ENCODE results near the gene LOXHD1. TPM values are rescaled to one million over a fixed set of nuclear protein-coding genes. Genes with fewer than 3 reads are reported as not detected.

LOXHD1 gene
- total RNA-seq, 6 donors from 2014 or later: 0.30 to 7.3 (median 1.00) TPM

DNA sequence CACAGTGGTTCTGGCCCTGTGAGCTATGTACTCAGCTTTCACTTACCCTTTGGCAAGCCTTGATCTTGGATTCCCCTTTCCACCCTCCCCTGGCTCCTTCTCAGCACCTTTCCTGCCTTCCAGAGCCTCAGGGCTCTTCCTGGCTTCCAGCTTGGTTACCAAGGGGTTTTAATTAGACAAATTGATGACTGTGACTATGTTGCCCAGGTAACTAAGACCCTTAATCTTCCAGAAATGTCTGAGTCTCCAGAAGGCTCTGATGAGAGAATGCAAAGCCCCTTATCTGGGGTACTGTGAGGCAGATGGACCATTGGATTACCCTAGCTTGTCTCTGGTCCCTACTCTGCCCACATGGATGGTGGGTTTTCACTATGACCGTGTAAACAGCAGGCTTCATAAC, 174.2 kb downstream of the LOXHD1 start:
- no peak for TF ChIP-seq POLR2A (IDR thresholded peaks at IDR 0.05)
- no peak for TF ChIP-seq POLR2AphosphoS5 (IDR thresholded peaks at IDR 0.05)
- TF ChIP-seq, protein P1, sequence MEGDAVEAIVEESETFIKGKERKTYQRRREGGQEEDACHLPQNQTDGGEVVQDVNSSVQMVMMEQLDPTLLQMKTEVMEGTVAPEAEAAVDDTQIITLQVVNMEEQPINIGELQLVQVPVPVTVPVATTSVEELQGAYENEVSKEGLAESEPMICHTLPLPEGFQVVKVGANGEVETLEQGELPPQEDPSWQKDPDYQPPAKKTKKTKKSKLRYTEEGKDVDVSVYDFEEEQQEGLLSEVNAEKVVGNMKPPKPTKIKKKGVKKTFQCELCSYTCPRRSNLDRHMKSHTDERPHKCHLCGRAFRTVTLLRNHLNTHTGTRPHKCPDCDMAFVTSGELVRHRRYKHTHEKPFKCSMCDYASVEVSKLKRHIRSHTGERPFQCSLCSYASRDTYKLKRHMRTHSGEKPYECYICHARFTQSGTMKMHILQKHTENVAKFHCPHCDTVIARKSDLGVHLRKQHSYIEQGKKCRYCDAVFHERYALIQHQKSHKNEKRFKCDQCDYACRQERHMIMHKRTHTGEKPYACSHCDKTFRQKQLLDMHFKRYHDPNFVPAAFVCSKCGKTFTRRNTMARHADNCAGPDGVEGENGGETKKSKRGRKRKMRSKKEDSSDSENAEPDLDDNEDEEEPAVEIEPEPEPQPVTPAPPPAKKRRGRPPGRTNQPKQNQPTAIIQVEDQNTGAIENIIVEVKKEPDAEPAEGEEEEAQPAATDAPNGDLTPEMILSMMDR (IDR thresholded peaks at IDR 0.05): no peak
- TF ChIP-seq EP300 (IDR thresholded peaks at IDR 0.05): no peak
- ATAC-seq (ENCODE audit: low FRiP score in 2 of 2) (no peak), DNase-seq (no peak)
- Histone ChIP-seq H3K9me3 (peaks cover 0 to 10% (median 5%) of the 10 kb centered on the region in 4 donors), H3K4me3 (no peak overlapping the region), H3K27ac (no peak overlapping the region), H3K4me1 (no peaks in the 10 kb centered on the region), H3K36me3 (no peaks in the 10 kb centered on the region), H3K27me3 (no peaks in the 10 kb centered on the region)
- WGBS, 2 donors: 100% methylated on average over 1 of the region's 1 CpG

DNA sequence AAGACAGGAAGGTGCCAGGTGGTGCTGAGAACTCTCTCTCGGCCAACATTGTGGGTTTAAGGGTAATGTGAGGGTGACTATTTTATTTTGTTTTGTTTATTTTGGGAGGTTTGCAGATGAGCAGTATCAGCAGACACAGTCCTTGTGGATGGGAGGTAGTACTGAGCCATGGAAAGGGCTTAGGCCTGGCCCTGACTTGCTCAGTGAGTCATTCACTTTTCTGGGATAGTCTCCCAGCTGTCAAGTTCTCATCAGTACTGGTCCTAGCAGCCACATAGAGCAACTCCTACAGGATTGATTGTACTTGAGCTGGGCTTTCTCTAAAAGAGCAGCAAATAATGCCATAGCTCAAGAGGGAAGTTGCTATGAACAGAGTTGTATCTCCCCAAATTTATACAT, 175.2 kb downstream of the LOXHD1 start:
- no peak for TF ChIP-seq EP300 (IDR thresholded peaks at IDR 0.05)
- TF ChIP-seq POLR2A (IDR thresholded peaks at IDR 0.05): no peak
- TF ChIP-seq, protein P1 (IDR thresholded peaks at IDR 0.05): no peak
- TF ChIP-seq POLR2AphosphoS5 (IDR thresholded peaks at IDR 0.05): no peak
- no peak overlapping the region for H3K27ac ChIP-seq
- H3K4me1 ChIP-seq: no peaks in the 10 kb centered on the region
- 71 to 84% methylated on average over 1 of the region's 1 CpG for WGBS, 2 donors
- no peak overlapping the region for H3K4me3 ChIP-seq
- peaks cover 0 to 10% (median 5%) of the 10 kb centered on the region in 4 donors for H3K9me3 ChIP-seq
- H3K36me3 ChIP-seq: no peaks in the 10 kb centered on the region
- DNase-seq: no peak
- H3K27me3 ChIP-seq: no peaks in the 10 kb centered on the region
- ATAC-seq (ENCODE audit: low FRiP score in 2 of 2): no peak

DNA sequence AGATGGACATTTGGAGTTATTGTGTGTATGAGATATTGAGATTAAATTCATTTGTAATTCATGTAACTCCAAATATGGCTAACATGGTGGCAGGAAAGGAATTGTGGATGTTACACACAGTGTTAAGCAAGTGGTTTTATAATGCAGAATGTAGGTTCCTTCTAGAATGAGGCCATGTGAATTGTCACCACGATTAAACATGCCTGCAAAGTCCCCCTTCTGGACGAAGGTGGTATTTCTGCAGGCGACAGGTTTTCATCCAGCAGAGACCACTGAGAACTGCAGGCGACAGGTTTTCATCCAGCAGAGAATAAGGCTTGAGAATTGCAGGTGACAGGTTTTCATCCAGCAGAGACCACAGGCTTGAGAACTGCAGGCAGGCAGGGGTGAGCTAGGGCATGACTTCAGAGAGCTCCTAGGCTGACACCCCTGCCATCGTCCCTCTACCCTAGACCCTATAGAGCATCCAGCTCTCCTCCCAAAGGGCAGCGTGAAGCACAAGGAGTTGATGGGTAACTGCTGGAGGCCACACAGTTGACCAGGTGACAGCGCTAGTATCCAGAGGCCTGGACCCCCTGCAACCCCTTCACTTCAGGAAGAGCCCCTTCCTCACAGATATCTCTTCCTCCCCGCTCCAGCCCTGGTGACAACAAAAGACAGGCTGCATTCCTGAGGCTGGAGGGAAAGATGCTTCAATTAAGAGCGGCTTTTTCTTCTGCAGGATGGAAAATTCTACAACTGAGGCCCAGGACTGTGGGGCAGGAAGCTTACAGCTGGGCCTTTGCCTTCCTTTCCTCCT, 175.8 kb downstream of the LOXHD1 start:
- peak in 1 of 2 donors; percentile 38 for ATAC-seq (ENCODE audit: low FRiP score in 2 of 2)
- WGBS, 2 donors: 39 to 55% methylated on average over 6 to 9 of the region's 9 CpGs
- Histone ChIP-seq H3K4me1 (no peaks in the 10 kb centered on the region), H3K4me3 (no peak overlapping the region), H3K27me3 (no peaks in the 10 kb centered on the region), H3K36me3 (no peaks in the 10 kb centered on the region), H3K27ac (no peak overlapping the region), H3K9me3 (peaks cover 0 to 10% (median 5%) of the 10 kb centered on the region in 4 donors)
- no peak for TF ChIP-seq POLR2A (IDR thresholded peaks at IDR 0.05)
- TF ChIP-seq, protein P1 (IDR thresholded peaks at IDR 0.05): peak; percentile 60 to 85 (median 79)
- no peak for TF ChIP-seq EP300 (IDR thresholded peaks at IDR 0.05)
- peak in 1 of 2 donors; percentile 35 for DNase-seq

DNA sequence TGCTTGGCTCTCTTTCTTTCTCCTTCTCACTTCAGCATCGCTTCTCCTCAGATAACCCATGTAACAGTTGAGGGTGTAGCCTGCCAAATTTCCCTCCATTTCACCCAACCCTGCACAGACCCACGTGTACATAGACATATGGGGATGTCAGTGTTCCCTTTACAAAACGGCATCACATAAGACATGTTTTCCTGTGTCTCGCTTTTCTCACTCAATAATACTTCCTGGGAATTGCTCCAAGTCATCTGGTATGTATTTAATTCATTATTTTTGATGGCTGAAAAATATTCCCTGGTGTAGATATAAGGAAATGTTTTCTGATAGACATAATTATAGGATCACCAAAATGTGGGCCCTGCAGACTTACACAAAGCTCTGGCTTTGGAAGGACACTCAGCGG, 176.8 kb downstream of the LOXHD1 start:
- no peak for DNase-seq
- Histone ChIP-seq H3K36me3 (no peaks in the 10 kb centered on the region), H3K27me3 (no peaks in the 10 kb centered on the region), H3K27ac (no peak overlapping the region), H3K4me1 (no peaks in the 10 kb centered on the region), H3K9me3 (peaks cover 0 to 10% (median 5%) of the 10 kb centered on the region in 4 donors), H3K4me3 (no peak overlapping the region)
- no peak for ATAC-seq (ENCODE audit: low FRiP score in 2 of 2)
- TF ChIP-seq EP300 (IDR thresholded peaks at IDR 0.05) (no peak), POLR2AphosphoS5 (IDR thresholded peaks at IDR 0.05) (no peak), POLR2A (IDR thresholded peaks at IDR 0.05) (no peak)
- TF ChIP-seq, protein P1 (IDR thresholded peaks at IDR 0.05): no peak
- WGBS, 2 donors: 61 to 69% methylated on average over 5 of the region's 5 CpGs

DNA sequence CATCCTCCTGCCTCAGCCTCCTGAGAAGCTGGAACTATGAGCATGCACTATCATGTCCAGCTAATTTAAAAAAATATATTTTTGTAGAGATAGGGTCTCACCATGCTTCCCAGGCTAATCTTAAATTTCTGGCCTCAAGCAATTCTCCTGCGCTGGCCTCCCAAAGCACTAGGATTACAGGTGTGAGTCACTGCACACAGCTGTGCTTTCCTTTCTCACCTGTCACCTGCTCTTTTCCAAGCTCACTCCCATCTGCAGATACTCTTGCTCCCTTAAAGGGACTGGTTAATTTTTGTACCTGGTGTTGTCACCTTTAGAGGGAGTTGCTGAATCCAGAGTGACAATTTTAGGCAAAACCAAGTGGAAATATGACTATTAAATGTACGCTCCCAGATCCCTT, 178.2 kb downstream of the LOXHD1 start:
- no peaks in the 10 kb centered on the region for H3K27me3 ChIP-seq
- no peak overlapping the region for H3K27ac ChIP-seq
- 90 to 98% methylated on average over 2 of the region's 2 CpGs for WGBS, 2 donors
- ATAC-seq (ENCODE audit: low FRiP score in 2 of 2) (no peak), DNase-seq (no peak)
- H3K4me1 ChIP-seq: no peaks in the 10 kb centered on the region
- H3K9me3 ChIP-seq: peaks cover 0 to 10% (median 5%) of the 10 kb centered on the region in 4 donors
- H3K36me3 ChIP-seq: no peaks in the 10 kb centered on the region
- no peak overlapping the region for H3K4me3 ChIP-seq
- TF ChIP-seq, protein P1 (IDR thresholded peaks at IDR 0.05): no peak
